HG02970 (cell line): ENCODE data around the gene TUBB4B.
A peak's percentile ranks its signal among the peaks of the same experiment; 100 is the strongest.
"Not testable (repeated sequence)": the region's sequence is repeated elsewhere in the genome, so short reads cannot be mapped to it uniquely, and the experiment has no call there.

Experiments
- ATAC-seq: cut with Tn5 transposase; IDR thresholded peaks from one replicate; pipeline ENCODE4 v1.9.1; 2021; ENCODE audit warnings: mild to moderate bottlenecking, moderate library complexity, moderate number of reproducible peaks; ENCODE audit not compliant: unreplicated experiment, low FRiP score

Gene TUBB4B

DNA sequence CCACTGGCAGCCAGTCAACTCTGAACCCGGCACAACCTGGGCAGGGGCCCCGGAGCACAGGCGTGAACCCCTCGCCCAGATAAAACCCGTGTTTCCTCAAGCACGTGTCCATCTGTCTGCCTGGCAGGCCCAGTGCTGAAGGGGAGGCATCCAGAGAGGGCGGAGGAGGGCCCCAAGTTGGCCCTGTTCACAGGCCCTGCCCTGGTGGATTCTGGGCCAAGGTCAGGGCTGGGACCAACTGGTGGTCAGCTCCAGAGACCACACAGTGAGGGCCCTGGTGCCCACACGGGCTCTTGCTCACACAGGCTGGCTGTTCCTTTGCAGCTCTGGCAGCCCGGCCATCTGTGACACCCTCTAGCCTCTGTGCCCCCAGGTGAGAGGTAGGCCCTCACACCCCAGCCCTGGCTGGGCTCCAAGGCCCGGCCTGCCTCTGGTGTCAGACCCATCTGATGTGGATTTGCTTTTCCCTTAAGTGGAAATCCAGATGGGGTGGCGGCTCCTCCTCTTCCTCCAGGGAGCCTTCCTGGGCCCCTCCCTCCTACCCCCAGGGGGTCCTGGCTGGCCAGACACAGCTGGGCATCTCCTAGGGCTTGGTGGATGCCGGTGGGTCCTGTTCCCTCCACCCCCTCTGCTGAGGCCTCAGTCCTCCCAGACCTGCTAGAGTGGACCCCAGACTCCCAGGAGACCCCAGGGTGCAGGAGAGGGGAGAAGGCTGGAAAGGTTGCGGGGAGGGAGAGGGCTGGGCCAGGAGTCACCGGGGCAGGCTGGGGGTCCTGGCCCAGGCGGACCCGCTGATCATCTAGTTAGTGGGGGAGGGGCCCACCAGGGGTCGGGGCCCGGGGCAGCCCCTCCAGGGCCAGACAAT, 9.5 kb downstream of the TUBB4B start:
- no peak for ATAC-seq

DNA sequence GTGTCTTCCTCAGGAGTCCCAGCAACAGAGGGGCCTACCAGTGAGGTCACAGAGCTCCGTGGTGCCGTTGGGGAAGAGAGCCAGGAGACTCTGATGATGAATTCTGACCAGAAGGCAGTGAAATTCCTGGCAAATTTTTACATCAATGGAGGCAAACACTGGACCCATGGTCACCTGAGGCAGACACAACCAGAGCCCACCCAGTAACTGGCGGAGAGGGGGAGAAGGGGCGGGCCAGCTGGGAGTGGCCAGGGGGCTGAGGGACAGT, 10.0 kb downstream of the TUBB4B start, which contains the start of gene STPG3:
STPG3 (plus strand) TSS at position 93 of the 268 bp plus-strand sequence; CDS start at position 94, 1 bp downstream.
- no peak for ATAC-seq

DNA sequence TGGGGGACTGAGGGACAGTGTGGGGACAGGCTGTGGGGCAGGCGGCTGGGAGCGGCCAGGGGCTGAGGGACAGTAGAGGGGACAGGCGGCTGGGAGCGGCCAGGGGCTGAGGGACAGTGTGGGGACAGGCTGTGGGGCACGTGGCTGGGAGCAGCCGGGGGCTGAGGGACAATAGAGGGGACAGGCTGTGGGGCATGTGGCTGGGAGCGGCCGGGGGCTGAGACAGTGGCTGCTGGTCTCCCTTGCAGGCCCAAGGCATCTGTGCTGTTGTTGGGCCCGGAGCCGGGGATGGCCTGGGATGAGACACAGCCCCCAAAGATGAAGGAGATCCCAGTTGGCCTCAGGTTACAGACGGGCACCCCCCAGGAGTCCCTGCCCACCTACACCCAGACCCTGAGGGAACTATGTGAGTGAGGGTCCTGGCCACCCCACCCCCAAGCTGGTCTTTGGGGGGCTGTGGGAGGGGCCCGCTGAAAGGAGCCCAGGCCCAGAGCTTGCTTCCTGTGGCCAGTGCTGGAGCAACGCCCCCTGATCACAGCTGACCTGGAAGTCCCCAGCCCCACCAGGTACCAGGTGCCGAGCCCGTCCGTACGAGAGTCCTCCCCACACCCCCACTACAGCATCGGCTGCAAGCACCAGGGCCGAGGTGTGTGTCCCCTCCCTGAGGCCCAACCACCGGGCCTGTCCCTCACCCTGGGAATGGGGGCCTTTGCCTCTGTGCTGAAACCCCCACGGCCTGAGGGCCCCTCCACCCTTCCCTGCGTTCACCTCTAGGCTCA, 10.6 kb downstream of the TUBB4B start:
- ATAC-seq = no peak

DNA sequence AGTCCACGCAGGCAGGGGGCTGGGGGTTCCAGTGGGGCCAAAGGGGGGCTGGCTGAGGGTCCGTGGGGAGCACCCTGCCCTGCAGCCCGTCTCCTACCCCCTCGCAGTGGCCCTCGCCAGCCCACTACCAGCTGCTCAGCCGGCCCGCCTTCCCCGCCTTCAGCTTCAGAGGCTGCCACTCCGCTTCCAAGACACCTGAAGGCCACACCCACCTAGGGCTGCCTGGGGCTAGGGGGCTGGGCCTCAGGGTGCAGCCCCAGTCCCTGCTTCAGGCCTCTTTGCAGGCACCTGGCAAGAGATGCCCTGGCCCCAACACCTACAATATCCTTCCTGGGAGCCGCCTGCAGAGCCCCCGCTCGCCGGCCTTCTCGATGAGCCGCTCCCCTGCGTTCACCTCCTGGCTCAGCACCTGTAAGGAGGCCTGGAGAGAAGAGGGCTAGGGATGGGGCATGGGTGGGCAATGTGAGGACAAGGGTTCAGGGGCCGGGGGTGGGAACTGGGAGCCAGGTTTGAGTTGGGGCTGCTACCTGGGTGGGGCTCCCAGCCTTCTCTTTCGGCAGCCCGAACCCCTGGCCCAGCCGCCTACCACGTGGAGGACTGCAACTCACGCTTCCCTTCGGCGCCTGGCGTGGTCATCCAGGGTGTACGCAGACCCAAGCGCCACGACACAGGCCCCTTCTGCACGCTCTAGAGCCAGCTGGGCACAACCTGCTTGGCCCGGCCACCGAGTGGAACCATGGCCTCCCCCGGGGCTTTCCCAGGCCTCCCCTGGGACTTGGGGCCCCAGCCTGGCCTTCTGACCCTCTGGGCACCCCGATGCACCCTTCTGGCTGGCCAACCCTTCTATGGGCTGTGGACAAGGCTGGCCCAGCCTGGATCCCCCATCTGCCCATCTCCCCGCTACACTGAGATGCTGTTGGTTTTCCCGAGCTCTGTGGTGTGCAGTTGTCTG, 11.7 kb downstream of the TUBB4B start:
- ATAC-seq = no peak

DNA sequence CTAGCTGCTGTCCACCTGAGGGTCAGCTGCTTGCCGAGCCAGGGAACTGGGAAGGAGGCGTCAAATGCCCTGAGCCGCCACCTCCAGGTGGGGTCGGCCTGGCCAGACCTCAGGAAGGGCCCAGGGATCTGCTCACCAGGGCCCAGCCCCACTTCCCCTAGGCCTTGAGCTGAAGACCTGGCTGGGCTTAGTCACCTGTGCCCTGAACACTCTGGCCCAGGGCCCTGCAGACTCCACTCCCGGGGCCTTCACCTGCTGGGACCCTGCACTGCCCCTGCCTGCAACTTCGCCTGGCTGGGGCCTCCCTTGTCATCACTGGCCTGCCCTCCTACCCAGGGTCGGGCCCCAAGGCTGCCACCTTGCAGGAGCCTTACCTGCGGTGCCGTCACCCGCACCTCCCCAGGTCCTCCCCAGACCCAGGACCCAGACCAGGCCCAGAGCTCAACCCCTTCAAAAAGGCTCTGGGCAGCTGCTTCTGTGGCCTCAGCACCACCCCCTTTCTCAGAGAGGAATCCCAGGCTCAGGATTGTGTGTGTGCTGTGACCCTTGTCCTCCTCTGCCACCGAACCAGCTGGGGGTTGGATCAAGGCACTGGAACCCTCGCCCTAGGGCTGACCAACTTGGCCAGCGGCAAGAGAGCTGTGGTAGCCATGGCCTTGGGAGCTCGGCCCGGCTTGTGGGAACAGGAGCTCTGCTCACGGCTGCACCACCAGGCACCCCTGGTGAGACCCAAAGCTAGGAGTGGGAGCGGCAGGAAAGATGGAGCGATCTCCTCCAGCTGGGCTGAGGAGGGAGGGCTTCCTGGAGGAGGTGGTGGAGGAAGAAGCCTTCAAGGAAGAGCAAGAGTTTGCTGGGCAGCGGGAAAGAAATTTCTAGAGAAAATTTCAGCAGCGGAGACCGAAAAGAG, 12.9 kb downstream of the TUBB4B start:
- no peak for ATAC-seq

DNA sequence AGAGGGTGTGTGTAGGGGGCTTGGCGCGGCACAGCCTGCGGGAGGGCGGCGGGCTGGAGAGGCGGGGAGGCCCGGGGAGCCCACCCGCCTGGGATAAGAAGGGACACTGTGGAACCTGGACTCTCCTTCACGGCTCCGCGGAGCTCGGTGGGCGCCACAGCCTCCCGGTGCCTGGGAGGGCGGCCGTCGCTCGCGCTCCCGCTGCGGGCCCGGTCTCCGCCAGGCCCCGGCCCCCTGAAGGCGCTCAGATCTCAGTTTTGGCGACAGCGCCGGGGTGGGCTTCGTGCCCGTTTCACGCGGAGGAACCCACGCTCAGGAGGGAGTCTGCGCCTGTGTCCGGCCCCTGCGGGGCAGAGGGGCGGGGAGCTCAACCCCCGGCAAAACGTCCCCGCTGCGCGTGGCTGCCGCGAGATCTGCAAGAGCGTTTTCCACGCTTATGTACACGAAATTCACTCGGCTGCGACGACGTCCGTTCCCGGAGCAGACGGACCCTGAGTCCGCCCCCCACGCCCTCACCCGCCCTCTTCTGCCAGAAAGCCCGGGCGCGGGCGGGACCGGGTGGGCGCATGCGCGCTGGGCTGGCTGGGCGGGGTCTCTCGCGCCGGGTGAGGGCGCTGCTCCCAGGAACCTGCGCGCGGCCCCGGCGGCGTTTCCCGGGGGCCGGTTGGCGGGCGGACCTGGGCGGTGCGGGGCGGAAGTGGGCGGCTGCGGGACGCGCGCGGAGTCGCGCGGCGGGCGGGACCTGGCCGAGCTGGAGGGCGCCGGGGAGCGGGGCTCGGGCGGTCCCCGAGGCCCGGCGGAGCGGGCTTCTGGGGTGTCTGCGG, 13.7 kb downstream of the TUBB4B start, which contains the start of gene NELFB:
NELFB (plus strand) TSS at position 704 of the 824 bp plus-strand sequence.
- peak; percentile 80 for ATAC-seq

DNA sequence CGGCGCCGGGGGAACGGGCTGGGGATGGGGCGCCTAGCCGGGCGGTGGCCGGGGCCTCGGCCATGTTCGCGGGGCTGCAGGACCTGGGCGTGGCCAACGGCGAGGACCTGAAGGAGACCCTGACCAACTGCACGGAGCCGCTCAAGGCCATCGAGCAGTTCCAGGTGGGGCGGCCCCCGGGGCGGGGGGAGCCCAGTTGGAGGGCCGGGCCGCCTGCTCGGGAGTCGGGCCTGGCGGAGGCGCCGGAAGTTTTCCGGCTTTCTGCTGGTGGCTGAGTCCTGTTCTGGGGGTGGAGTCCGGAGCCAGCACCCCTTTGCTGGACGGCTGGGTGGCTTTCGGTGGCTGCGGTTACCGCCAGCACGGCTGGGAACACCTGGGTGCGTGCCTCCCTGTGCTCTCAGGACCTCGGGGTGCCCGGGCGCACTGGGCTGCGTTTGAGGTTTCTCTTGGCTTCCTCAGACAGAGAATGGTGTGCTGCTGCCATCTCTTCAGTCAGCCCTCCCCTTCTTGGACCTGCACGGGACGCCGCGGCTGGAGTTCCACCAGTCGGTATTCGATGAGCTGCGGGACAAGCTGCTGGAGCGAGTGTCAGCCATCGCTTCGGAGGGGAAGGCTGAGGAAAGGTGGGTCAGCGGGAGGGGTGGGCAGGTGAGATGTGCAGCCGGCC, 14.5 kb downstream of the TUBB4B start:
- peak; percentile 29 for ATAC-seq

DNA sequence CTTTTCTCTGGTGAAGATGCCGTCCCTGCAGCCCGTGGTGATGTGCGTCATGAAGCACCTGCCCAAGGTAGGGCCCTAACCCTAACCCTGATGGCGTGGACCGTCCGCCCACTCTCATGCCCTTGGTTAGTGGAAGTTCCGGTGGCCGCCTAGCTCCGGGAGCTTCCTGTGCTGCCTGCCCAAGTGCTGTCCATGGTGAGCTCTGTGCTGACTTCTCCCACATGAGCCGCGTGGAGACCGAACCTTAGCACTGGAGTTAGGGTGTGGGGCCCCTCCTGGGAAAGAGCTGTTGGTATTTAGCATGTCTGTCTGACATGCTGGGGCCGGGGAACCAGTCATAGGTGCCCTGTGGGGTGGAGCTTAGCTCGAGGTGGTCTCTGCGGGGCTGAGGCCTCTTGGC, 15.3 kb downstream of the TUBB4B start:
- ATAC-seq = no peak

DNA sequence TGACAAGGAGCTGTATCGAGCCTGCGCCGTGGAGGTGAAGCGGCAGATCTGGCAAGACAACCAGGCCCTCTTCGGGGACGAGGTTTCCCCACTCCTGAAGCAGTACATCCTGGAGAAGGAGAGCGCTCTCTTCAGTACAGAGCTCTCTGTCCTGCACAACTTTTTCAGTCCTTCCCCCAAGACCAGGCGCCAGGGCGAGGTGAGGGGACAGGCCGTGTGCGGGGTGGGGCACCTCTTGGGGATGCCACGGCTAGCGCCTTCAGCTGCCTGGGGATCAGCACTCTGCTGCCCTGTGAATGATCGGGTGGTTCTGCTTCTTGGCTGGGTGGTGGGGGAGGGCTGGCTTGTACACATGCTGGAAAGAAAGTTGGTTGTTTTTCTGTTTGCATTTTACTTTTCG, 15.8 kb downstream of the TUBB4B start:
- no peak for ATAC-seq

DNA sequence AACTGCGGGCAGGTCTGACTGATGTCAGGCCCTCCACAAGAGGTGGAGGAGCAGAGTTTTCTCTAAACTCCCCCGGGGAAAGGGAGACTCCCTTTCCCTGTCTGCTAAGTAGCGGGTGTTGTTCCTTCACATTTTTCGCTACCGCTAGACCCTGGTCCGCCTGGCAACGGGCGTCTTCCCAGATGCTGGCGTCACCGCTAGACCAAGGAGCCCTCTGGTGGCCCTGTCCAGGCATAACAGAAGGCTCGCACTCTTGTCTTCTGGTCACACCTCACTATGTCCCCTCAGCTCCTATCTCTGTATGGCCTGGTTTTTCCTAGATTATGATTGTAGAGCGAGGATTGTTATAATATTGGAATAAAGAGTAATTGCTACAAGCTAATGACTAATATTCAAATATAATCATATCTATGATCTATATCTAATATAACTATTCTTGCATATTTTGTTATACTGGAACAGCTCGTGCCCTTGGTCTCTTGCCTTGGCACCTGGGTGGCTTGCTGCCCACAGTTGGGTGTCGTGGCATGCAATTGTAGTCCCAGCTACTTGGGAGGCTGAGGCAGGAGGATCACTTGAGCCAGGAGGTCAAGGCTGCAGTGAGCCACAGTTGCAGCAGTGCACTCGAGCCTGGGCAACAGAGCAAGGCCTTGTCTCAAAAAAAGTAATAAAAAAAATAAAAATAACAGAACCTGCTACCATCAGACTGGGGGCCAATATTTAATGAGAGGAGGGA, 21.3 kb downstream of the TUBB4B start:
- ATAC-seq = not testable (repeated sequence)

DNA sequence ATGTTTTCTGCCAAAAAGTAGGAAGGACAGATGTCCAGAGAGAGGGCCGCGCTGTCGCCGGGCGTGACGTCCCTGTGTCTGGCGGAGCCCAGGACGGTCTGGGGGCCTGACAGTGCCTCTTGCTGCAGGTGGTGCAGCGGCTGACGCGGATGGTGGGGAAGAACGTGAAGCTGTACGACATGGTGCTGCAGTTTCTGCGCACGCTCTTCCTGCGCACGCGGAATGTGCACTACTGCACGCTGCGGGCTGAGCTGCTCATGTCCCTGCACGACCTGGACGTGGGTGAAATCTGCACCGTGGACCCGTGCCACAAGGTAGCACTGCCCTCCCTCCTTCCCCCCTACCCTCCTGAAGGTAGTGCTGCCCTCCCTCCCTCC, 21.8 kb downstream of the TUBB4B start:
- ATAC-seq = no peak

DNA sequence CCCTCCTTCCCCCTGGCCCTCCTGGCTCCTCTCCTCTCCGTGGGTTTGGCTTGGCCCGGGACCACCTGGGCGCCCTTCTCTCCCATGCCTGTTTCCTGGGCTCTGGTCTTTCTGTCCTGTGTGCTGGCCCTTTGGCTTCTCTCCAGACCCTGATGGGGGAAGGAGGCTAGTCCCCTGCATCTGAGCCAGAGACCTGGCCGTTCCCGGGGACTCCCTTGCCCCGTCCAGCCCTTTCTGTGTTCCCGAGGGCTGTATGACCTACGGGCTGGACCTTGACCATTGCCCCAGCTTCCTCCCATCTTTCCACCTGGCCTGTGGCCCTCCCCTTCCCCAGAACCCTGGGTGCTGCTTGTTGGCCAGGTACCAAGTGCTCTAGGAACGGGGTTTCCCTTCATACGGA, 22.4 kb downstream of the TUBB4B start:
- ATAC-seq = no peak

DNA sequence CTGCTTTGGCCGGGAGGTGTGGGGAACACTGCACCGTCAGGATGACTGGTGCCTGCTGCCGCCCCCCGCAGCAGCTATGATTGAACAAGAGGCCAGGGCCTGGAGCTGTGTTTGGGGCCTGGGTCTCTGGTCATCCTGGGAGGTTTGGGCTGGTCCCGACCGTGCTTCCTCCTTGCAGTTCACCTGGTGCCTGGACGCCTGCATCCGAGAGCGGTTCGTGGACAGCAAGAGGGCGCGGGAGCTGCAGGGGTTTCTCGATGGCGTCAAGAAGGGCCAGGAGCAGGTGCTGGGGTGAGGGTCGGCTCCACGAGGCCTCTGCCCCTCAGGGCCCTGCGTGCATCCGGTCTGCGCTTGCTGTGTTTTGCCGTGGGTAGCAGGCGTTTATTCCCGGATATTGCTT, 23.0 kb downstream of the TUBB4B start:
- ATAC-seq = no peak

DNA sequence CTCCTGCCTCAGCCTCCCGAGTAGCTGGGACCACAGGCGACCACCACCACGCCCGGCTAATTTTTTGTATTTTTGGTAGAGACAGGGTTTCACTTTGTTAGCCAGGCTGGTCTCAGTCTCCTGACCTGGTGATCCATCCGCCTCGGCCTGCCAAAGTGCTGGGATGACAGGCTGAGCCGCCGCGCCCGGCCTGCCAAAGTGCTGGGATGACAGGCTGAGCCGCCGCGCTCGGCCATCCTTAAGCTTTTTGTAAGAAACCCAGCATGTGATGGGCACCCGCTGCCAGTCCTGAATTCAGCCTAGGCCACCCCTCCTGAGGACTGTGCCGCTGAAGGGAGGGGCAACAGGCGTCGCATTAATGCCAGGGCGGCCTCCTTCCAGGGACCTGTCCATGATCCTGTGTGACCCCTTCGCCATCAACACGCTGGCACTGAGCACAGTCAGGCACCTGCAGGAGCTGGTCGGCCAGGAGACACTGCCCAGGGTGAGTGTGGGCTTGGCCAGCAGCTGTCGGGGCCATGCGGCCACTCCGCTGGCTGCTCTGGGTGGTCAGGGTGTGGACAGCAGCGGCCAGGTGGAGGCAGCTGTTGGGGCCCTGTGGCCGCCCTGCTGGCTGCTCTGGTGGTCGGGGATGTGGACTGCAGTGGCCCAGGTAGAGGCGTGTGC, 24.5 kb downstream of the TUBB4B start:
- ATAC-seq = no peak

DNA sequence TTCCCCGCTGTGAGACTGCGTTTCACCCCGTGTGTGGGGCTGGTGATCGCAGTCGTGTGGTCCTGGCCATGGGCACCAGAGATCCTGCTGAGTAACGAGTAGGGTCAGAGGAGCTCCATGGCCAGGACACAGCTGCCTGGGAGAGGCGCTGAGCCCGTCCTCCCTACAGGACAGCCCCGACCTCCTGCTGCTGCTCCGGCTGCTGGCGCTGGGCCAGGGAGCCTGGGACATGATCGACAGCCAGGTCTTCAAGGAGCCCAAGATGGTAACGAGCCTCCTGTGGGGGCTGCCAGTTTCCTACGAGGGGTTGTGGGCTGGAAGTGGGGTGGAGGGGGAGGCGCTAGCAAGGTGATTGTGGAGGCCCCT, 25.1 kb downstream of the TUBB4B start:
- no peak for ATAC-seq

DNA sequence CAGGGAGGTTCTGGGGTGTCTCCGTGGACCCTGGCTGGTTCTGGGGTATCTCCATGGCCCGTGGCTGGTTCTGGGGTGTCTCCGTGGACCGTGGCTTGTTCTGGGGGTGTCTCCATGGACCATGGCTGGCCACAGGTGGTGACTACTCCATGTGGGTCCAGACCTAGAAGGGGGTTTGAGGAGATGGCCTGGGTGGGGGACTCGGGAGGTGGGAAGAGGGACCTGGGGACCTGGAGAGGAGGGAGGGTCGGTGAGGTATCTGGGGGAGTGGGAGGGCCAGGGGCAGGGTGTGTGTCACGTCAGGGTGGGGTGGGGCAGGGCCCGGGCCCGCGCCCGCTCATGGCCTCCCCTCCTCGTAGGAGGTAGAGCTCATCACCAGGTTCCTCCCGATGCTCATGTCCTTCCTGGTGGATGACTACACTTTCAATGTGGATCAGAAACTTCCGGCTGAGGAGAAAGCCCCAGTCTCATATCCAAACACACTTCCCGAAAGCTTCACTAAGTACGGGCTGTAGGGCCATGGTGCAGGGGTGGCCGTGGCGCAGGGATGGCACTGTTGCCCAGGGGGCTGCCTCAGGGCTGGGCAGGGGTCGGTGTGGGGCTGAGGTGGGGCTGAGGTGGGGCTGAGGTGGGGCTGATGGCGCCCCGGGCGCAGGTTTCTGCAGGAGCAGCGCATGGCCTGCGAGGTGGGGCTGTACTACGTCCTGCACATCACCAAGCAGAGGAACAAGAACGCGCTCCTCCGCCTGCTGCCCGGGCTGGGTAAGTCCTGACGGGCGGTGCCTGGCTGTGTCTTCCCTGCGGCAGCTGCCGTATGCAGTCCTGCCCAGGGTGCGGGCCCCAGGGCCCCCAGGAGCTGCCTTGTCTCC, 25.7 kb downstream of the TUBB4B start:
- ATAC-seq = no peak
